Hepatocyte (in vitro differentiated cells): ENCODE data around the gene ZNF76.
"Not testable (repeated sequence)": the region's sequence is repeated elsewhere in the genome, so short reads cannot be mapped to it uniquely, and the experiment has no call there.

Experiments
- EZH2 ChIP-seq: fragments of 200-600 bp; sonication (generic); IDR thresholded peaks from 2 replicates; pipeline ENCODE4 v1.6.1; 2016; ENCODE audit warnings: antibody characterized with exemption, mild to moderate bottlenecking, borderline replicate concordance
- TF ChIP-seq, protein P1 (sequence below): fragments of 200-600 bp; sonication (generic); IDR thresholded peaks from 2 replicates; pipeline ENCODE4 v1.5.1; 2016; ENCODE audit warnings: antibody characterized with exemption, mild to moderate bottlenecking; ENCODE audit not compliant: poor library complexity

DNA sequence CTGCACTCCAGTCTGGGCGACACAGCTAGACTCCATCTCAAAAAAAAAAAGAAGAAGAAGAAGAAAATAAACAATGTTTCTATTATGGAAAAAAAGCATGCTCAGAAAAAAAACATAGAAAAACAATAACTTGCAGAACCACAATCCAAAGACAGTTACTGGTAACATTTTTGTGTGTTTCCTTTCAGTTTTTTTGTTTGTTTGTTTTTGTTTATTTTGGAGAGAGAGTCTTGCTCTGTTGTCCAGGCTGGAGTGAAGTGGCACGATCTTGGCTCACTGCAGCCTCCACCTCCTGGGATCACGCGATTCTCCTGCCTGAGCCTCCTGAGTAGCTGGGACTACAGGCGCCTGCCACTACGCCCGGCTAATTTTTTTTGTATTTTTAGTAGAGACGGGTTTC, 69.4 kb downstream of the ZNF76 start:
- TF ChIP-seq, protein P1, sequence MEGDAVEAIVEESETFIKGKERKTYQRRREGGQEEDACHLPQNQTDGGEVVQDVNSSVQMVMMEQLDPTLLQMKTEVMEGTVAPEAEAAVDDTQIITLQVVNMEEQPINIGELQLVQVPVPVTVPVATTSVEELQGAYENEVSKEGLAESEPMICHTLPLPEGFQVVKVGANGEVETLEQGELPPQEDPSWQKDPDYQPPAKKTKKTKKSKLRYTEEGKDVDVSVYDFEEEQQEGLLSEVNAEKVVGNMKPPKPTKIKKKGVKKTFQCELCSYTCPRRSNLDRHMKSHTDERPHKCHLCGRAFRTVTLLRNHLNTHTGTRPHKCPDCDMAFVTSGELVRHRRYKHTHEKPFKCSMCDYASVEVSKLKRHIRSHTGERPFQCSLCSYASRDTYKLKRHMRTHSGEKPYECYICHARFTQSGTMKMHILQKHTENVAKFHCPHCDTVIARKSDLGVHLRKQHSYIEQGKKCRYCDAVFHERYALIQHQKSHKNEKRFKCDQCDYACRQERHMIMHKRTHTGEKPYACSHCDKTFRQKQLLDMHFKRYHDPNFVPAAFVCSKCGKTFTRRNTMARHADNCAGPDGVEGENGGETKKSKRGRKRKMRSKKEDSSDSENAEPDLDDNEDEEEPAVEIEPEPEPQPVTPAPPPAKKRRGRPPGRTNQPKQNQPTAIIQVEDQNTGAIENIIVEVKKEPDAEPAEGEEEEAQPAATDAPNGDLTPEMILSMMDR, result not testable (repeated sequence)
- not testable (repeated sequence) for TF ChIP-seq EZH2
